Nephron progenitor cell (in vitro differentiated cells): ENCODE results near the gene CARD18.

Experiments used
- DNase-seq: peaks from one replicate; pipeline ENCODE4 v3.0.0; 2021
- H3K27ac Mint-ChIP-seq: 2 replicates; pipeline ENCODE4 v1.8.0; 2021; ENCODE audit warnings: mild to moderate bottlenecking, moderate library complexity, mixed read lengths
- H3K27me3 Mint-ChIP-seq: 2 replicates; pipeline ENCODE4 v1.8.0; 2021; ENCODE audit warnings: mild to moderate bottlenecking, low read depth, mixed read lengths; ENCODE audit not compliant: poor library complexity
- H3K36me3 Mint-ChIP-seq: 2 replicates; pipeline ENCODE4 v1.8.0; 2021; ENCODE audit warnings: low read depth, mixed read lengths
- H3K4me1 Mint-ChIP-seq: 2 replicates; pipeline ENCODE4 v1.8.0; 2021; ENCODE audit warnings: mixed read lengths
- H3K4me3 Mint-ChIP-seq: 2 replicates; pipeline ENCODE4 v1.8.0; 2021; ENCODE audit warnings: mild to moderate bottlenecking, moderate library complexity, mixed read lengths
- H3K9me3 Mint-ChIP-seq: 2 replicates; pipeline ENCODE4 v1.8.0; 2021; ENCODE audit warnings: mild to moderate bottlenecking, moderate library complexity, mixed read lengths
- TF ChIP-seq, protein P1 (sequence below): fragments of 200-600 bp; sonication (generic); IDR thresholded peaks from 2 replicates; pipeline ENCODE4 v1.5.0; 2021; ENCODE audit warnings: antibody characterized with exemption

Gene CARD18

GRCh38 chr11:105139669-105140068 lies at the start of gene CARD18:
TSS of gene CARD18 (minus strand) at chr11:105139769. CDS start at chr11:105139726, 43 bp downstream.
- Mint-ChIP-seq H3K9me3 (peaks cover 13% of the 10 kb centered on the region), H3K4me1 (peaks cover 9% of the 10 kb centered on the region), H3K27me3 (peaks cover 6% of the 10 kb centered on the region), H3K27ac (no peak within 1 kb of the TSS), H3K4me3 (no peak within 1 kb of the TSS), H3K36me3 (no peaks in the 10 kb centered on the region)
- TF ChIP-seq, protein P1, sequence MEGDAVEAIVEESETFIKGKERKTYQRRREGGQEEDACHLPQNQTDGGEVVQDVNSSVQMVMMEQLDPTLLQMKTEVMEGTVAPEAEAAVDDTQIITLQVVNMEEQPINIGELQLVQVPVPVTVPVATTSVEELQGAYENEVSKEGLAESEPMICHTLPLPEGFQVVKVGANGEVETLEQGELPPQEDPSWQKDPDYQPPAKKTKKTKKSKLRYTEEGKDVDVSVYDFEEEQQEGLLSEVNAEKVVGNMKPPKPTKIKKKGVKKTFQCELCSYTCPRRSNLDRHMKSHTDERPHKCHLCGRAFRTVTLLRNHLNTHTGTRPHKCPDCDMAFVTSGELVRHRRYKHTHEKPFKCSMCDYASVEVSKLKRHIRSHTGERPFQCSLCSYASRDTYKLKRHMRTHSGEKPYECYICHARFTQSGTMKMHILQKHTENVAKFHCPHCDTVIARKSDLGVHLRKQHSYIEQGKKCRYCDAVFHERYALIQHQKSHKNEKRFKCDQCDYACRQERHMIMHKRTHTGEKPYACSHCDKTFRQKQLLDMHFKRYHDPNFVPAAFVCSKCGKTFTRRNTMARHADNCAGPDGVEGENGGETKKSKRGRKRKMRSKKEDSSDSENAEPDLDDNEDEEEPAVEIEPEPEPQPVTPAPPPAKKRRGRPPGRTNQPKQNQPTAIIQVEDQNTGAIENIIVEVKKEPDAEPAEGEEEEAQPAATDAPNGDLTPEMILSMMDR = no peak
- DNase-seq = no peak

- Mint-ChIP-seq H3K27ac (no peak overlapping the region), H3K9me3 (no peaks in the 10 kb centered on the region), H3K4me3 (no peak overlapping the region), H3K4me1 (no peaks in the 10 kb centered on the region), H3K27me3 (peaks cover 3% of the 10 kb centered on the region), H3K36me3 (no peaks in the 10 kb centered on the region)
- no peak for DNase-seq
- TF ChIP-seq, protein P1 = no peak
Observed at GRCh38 chr11:105183987-105184386, 44.4 kb upstream of the CARD18 start.

DNA sequence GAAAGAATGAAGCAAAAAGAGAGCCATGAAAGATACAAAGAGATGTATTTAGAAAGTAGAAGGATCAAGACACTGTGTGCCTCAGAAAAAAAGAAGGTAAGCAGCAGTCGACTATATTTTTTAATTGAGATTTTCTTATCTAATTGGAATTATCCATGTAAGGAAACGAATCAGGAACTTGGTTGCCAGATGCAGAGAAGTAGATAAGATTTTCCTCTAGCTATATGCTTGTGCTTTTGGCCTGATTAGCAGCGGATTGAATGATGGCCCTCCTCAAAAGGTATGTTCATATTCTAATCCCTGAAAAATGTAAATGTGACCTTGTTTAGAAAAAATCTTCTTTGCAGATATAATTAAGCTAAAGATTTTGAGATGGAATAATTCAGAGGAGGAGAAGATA lies 43.9 kb upstream of the CARD18 start:
- no peaks in the 10 kb centered on the region for H3K4me1 Mint-ChIP-seq
- TF ChIP-seq, protein P1 = no peak
- H3K27me3 Mint-ChIP-seq = peaks cover 3% of the 10 kb centered on the region
- H3K9me3 Mint-ChIP-seq = no peaks in the 10 kb centered on the region
- H3K4me3 Mint-ChIP-seq = no peak overlapping the region
- H3K36me3 Mint-ChIP-seq = no peaks in the 10 kb centered on the region
- no peak overlapping the region for H3K27ac Mint-ChIP-seq
- no peak for DNase-seq

GRCh38 chr11:105181521-105181920 lies 42.0 kb upstream of the CARD18 start:
- H3K4me3 Mint-ChIP-seq = no peak overlapping the region
- no peaks in the 10 kb centered on the region for H3K36me3 Mint-ChIP-seq
- no peaks in the 10 kb centered on the region for H3K9me3 Mint-ChIP-seq
- no peak overlapping the region for H3K27ac Mint-ChIP-seq
- H3K27me3 Mint-ChIP-seq = peaks cover 3% of the 10 kb centered on the region
- TF ChIP-seq, protein P1 = no peak
- no peaks in the 10 kb centered on the region for H3K4me1 Mint-ChIP-seq
- DNase-seq = no peak

DNA sequence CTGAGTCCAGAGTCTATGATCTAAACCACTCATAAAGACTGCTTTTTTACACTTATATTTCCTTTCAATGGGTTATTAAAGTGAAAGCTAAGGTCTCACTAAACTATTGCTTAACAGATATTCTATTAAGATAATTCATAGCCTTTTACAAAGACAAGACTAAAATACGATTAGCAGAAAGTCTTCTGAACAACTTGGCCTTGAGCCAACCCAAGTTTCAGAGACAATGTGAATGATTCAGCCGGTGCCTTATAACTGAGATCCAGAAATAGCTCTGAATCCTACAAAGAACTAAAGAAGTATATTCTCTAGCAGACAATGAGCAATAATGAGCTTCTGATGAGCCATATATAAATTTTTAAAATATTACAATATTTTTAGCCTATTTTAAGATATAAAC lies 41.5 kb upstream of the CARD18 start:
- Mint-ChIP-seq H3K4me3 (no peak overlapping the region), H3K36me3 (no peaks in the 10 kb centered on the region), H3K27me3 (peaks cover 3% of the 10 kb centered on the region), H3K9me3 (no peaks in the 10 kb centered on the region), H3K27ac (no peak overlapping the region), H3K4me1 (no peaks in the 10 kb centered on the region)
- no peak for DNase-seq
- TF ChIP-seq, protein P1 = no peak

DNA sequence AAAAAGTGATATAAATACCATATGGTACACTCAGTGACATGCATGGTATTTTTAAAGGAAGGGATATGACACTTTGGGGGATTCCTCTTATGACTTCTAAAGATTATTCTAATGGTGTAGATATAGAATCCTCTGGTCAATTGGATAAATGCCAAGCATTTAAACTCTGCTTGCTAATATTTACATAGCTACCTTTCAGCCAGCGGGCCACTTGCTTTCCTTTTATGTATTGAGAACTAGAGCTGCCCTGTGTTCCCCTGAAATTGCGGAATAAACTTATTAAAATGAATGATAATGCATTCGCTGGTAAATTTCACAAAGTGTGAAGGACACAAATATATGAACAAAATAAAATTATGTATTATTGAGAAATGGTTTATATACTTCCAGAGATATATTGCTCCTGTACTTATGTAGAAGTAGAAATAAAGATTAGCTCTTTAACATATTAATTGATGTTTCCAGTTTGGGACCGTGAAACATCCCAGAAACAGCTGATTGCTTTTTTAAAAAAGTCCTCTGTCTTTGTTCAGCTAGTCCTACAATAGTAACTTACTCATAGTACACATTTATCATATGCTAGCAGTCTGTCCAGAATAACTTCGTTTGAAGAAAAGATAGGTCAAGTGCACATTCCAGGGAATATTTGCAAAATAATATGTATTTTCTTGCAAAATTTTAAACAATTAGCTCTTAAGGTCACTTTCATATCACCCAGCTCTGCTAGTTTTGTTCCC lies 40.1 kb upstream of the CARD18 start:
- no peak overlapping the region for H3K4me3 Mint-ChIP-seq
- no peaks in the 10 kb centered on the region for H3K36me3 Mint-ChIP-seq
- H3K4me1 Mint-ChIP-seq = no peaks in the 10 kb centered on the region
- H3K27me3 Mint-ChIP-seq = peaks cover 3% of the 10 kb centered on the region
- H3K9me3 Mint-ChIP-seq = no peaks in the 10 kb centered on the region
- no peak for DNase-seq
- TF ChIP-seq, protein P1 = no peak
- no peak overlapping the region for H3K27ac Mint-ChIP-seq
